ENCODE results near the gene ELMO1.

ELMO1 gene

DNA sequence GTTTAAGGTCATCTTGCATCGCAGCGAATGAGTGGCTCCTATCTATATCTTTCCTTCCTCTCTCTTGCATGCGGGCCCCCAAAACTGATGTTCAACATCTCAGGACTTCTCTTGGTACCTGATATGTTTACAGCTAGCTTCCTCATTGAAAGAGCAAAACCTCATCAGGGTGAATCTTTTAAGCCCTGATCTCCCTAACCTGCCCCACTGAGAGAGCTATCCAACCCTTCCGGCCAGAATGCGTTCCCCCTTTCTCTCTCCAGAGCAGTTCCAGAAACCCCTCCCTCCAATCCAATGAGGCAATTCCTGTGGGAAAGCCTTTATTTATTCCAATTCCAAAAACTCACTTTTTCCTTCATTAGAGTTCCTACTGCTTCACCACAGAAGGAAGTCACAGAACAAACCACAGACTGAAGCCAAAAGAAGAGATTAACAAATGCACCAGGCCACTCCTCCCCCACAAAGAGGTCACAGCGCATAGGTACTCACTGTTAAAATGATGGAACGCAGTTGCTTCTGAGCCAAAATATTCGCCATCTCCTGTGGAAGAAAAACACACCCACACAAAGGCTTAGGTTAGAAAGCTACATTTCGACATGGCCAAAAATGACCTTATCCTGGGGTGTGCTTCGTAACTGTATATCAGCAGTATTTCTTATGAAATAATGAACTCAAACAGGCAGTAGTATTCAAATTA is 232.4 kb downstream of the ELMO1 start:
- DNase-seq (ENCODE audit: low spot score): no peak

DNA sequence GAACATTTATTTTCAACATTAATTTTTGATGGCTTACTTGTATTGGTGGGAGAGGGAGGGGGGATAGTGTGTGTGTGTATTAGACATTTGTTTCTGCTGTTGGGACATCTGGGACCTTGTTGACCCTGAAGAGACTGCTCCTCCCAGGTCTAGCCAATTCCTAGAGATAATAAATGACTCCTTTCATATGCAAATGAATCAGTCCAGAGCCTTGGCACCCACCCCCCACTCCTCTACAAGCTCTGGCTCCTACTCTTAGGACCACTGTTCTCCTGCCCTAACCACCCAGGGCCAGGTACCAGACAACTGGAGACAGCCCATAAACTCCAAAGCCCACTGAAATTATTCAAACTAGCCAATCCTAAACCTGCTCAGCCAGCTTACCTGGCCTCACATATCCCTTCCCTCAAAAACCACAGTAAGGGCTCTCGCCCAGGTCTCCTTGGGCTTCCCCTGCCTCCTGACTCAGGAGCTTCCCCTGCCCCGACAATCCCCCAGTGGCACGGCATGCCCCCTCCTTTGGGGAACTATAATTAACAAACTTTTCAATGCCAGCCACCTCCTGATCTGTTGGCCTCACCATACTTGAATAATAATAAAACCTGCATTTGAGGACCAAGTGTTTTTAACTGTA is 233.3 kb downstream of the ELMO1 start:
- DNase-seq (ENCODE audit: low spot score): no peak

DNA sequence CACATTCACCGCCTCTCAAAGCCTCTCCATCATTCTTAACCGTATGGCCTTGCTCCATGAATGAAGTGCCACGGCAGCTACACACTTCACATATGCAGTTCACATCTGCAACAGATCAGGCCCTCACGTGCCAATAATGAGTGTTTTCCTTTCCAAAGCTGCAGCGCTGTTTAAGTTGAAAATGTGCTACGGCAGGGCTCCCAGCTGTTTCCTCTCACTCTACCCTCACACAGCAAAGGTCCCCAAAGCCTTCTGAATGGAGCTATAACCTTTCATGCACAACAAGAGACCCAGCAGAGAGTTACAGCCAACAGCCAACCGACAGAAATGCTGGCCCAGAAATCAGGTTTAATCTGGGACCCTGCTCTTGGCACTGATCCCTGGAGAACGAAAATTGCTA is 236.1 kb downstream of the ELMO1 start:
- no peak for DNase-seq (ENCODE audit: low spot score)

DNA sequence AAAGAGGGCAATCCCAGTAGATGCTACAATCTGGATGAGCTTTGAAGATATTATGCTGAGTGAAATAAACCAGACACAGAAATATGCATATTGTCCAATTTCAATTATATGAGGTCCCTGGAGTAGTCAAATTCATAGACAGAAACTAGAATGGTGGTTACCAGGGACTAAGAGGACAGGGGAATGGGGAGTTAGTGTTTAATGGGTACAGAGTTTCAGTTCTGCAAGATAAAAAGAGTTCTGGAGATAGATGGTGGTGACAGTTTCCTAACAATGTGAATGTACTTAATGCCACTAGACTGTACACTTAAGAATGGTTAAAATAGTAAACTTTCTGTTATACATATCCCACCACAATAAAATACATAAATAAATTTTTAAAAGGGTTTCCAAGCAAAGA is 236.6 kb downstream of the ELMO1 start:
- DNase-seq (ENCODE audit: low spot score): no peak

DNA sequence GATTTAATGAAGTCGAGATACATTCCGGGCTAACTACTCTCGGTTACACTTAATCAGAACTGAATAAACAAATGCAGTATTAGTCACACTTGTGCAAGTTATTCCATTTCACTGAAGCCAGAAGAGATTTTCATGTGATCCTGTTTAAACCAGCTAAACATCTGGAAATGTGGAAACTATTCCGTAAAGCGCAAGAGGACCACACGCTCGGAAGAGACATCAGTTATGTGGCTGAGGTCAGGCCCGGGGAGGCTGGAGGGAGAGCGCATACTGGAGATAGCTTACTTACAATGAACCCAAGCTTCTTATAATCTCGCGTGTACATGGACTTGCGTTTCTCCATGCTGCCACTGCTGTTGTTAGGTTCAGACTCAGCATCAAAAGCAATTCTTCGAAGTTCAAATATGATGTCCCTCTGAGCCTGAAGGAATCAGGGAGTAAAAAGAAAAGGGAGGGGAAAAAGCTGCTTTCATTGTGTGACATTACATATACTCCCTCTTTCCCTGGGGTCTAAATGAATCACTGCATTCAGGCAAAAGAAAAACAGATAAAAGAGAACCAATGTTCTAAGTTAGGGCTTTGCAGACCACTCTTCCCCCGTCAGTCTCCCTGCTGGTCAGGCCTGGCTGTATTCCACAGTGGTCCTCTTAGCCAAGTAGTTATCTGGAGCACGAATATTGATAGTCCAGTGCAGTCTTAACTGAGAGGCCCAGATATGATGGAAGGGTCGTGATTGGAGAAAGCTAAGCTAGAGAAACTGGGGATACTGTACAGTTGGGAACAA is 237.4 kb downstream of the ELMO1 start:
- no peak for DNase-seq (ENCODE audit: low spot score)

DNA sequence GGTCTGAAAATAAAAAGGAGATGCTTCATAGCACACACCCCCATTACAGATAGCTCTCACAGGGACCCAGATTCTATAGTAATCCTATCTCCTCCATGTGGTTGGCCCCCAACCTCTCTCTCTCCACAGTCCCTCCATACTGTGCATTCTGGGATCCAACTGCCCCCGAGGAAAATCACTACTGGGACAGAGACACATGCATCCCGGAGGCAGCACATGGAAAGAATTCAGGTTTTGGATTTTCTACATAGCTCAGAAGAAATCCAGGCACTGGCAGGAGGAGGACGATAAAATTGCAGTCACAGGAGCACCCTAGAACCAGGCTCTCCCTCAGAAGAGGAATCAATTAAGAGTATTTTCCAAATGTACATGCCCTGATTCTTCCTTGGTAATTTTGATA is 239.5 kb downstream of the ELMO1 start:
- no peak for DNase-seq (ENCODE audit: low spot score)

DNA sequence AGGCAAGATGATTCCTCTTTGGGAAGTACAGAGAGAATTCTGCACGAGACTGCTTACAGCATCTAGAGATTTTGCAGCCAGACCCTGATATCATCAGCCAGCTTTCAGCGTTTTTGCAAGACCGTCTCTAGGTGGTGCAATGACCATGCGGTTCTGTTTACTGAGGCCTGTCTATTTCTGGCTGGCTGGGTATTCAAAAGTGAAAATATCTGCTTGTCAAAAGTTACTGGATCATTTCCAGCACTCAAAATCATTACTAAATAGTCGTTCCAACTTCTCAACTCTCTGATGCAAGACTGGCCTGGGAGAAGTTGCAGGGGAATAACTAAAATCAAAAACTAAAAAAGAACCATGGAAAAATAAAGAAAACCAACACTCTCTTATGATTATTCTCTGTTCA is 240.1 kb downstream of the ELMO1 start:
- DNase-seq (ENCODE audit: low spot score): peak; percentile 31

DNA sequence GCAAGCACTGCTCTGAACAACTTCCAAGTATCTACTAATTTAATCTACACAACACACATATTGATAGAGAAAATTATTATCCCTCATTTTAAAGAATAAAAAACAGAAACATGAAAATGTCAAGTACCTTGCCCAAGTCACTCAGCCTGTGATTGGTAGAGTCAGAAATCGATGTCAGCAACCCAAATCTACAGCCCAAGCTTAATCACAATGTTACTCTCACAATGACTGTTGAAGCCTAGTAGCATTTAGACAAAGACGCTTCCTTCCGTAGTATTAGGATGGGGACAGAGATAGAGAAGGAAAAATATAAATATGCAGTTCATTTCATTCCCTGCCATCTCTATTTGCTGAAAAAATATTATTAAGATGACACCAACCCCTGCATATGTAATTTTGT is 242.5 kb downstream of the ELMO1 start:
- no peak for DNase-seq (ENCODE audit: low spot score)

DNA sequence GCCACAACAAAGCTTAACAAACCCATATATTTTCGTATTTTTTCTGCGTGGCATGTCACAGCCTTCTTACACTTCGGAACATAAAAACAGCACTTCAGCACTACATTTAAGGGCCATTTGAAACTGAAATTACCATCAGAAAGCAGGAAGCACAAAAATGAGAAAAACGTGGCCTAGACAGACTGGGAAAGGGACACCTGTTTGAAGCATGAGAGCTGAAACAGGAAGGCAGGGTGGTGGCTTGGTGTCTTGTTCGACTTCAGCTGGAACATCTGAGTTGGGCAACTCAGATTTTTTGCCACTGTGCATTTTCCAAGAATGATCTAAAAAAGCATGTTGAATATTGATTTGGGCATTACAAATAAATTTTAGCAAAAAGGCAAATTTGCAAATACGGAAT is 243.2 kb downstream of the ELMO1 start:
- DNase-seq (ENCODE audit: low spot score): no peak

DNA sequence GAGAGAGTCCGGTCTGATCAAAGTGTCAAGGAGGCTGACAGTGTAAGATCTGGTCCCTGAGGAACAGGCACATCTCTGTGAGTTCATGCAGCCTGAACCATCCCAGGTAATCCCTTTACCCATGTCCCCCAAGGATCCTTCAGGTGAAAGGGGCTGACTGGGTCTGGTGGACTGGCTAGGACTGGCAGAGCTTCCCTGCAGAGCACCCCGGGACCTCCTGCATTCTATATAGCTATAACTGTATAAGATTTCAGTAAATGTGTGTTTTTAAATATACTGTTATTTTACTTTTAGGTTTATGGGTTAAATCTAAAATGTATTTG is 246.8 kb downstream of the ELMO1 start:
- no peak for DNase-seq (ENCODE audit: low spot score)

DNA sequence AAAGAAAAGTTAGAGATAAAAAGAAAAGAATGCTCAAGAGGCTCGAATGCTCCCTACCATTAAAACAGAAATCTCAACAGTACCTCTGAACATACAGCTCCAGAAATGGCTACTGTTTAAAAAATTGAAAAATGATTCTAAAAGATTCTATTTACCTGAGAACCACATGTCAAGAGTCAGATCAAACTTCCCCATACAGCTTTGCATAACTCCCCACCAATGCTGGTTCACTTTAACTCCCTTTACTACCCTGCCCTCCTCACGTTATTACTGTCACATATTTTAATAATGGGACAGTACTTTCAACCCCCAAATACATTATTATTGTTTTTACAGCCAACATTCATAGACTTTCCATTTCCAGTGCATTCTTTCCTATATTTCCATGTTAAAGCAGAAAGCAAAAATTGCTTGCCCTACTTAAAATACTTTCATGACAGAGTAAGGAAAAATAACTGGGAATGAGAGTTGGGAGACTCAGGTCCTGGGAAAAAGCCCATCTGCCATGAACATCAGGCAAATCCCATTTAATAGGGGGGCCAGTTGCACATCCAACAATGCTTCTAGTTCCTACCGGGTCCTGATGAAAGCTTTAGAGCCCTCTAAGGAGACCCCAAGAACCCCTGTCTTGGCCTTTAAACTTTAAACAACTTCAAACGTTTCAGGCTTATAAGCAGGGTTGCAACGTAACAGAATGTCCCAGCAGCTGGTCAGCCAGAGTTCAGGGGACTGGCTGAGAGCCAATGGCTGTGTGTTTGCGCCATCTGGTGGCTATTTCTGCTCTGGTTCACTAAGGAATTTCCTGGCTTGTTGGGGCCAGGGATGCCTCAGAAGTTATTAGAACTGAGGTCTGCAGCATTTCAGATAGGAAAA is 247.4 kb downstream of the ELMO1 start:
- peak; percentile 84 for DNase-seq (ENCODE audit: low spot score)

DNA sequence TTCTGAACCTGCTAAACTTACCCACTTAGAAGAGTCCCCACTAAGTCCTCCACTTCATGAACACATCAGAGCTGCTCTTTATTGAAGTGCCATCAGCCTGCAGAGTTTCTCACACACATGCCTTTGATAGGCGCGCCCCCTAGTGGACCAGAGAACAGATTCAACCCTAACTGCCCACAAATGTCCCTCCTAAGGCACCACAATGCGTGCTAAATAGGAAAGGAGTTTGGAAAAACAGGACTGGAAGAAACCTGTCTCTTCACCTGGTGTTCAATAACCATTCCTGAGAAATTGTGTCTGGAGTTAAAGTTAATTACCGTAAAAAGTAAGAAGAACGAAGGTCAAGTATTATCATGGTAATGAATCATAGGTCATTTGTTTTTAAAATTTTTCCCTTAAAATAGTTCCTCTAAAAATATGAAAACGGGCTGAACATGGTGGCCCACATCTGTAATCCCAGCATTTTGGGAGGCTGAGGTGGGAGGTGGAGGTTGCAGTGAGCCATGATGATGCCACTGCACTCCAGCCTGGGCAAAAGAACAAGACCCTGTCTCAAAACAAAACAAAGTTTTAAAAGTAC is 249.7 kb downstream of the ELMO1 start:
- DNase-seq (ENCODE audit: low spot score): peak; percentile 76

DNA sequence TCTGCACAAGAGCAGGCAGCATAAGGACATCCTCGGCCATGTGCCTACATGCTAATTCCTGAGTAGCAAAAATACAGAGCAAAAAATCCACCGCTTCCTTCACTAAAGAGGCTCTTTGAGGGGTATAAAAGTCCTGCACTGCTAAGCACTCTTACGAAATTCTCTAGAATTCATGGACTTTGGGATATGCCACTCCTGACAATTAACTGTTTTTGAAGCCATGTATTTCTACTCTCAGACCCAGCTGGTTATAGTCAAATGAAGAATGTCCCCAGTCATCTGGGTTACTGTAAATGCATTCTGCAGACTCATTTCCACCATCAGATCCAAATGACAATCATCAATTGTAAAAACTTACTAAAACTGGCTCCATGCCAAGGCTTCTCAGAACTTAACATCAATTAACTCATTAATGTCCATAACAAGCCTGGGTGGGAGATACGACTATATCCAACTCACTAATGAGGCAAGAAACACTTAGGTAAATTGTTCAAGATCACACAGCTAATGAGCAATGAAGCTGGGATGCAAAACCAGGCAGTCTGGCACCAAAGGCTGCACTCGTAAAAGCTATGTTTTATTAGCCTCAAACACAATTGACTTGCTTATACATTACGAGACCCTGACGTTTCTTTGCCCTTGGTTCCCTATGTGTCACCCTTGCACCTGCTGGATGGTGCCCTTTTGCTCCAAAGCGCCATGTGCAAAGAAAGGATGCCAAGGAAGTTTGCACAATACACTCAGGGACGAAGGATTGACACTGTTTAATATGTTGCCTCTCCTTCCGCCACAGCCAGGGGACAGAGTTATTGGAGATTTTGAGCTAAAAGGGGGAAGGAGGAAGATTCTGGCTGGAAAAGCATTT is 250.4 kb downstream of the ELMO1 start:
- no peak for DNase-seq (ENCODE audit: low spot score)

DNA sequence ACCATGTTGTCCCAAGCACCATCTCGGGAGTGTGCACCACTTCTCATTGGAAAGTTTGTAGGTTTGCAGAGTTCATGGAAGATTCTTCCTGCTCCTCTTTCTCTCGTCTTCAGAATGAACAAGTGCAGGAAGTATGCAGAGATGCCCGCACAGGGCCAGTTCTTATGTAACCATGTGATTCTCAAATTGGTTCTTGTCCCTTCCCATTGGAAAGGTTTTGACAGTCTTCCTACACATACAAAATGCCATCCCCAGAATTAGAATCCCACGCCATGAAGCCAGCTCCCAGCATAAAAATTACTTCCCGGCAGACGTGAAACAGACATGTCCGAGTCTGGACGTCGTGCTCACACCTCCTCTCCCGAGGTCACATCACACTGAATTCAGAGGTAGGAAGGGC is 251.6 kb downstream of the ELMO1 start:
- DNase-seq (ENCODE audit: low spot score): no peak

DNA sequence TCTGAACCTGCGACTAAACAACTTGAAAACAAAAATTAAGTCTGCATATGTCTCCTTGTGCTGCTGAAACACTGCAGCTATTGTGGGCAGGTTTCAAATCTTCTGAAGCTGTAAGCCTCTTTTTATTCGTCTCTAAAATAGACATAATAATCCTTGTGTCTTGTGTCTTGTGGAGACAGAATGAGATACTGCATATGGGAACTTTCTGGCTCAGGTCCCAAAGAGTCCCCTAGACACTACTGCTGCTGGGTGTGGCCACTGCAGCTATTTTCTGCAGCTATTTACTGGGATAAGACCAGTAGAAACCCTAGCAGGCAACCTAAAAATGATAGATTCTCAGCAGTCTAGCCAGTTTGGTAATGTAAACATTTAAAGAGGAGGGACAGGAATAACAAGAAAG is 252.0 kb downstream of the ELMO1 start:
- no peak for DNase-seq (ENCODE audit: low spot score)

DNA sequence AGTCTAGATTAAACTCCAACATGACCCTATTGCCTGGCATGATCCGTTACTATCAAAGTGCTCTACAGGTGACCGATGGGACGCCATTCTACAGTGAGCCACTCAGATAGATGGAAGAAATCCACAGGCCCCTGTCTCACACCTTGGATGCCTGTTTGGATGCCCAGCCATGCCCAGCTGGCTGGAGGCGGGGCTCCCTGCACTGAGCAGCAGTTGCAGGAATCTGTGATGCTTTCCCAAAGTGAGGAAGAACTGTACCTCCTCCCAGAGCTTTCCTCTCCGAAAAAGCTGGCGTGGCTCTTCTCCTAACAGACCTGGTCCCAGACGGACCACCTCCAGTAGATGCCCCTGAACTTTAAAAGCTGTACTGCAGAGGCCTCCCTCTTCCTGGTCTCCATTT is 253.3 kb downstream of the ELMO1 start:
- DNase-seq (ENCODE audit: low spot score): no peak

DNA sequence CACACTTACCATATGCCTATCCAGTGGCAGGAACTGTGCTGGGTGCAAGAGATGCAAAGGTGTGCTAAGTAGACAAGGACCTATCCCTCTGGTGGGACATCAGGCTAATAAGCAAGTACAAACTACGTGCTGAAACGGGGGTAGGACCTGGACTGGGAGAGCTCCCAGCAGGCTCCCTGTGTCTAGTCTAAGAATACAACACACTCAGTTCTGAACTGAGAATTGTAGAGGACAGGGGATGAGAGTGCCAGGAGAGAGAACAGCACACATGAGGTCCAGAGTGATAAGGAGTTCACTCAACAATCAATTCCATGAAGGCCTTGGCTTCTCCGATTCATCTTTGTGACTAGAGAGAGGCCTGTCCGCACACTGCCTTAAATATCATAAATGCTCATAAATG is 253.7 kb downstream of the ELMO1 start:
- DNase-seq (ENCODE audit: low spot score): no peak

DNA sequence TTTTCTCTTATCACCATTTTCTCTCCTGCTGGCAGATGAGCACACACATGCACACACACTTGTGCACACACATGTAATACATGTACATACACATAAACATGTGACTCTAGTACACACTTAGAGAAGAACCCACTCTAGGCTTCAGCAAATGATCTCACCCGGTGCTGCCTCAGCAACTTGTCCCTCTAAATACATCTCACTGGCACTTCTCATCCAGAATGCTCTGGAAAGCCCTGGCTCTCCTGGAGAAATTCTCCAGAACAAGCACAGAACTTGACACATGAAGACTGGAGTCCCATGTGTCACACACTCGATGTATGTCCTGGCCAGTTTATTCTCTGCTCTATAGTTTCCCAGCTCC is 254.9 kb downstream of the ELMO1 start:
- no peak for DNase-seq (ENCODE audit: low spot score)

DNA sequence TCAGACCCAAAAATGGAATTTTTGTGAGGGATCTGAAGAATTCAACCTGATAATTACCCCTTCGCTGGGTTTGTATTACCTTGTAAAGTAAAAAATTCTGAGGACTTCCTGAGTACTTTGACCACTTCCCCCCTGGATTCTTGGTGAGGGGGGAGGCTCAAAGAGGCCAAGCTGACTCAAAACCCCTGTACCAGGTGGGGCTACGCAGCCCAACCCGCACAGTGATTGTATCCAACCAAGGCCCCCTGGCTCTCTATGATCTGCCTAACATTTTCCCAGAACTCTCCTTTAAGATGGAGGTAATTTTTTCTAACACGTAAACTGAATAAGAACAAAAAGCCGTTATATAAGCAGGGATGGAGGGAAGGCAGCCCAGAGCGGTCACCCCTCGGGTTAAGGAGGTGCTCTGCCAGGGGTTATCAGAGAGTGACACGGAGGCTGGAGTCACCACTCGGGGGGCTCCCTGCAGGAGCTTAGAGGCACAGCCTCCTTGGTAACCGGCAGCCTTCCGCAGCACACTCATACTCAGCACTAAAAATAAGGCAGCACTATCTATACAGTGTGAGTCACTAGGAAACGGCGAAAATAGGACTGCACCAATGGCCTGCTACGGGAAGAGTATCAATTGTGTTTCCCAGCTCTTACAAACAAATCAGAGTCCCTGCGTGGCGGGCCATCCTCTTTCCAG is 255.4 kb downstream of the ELMO1 start:
- no peak for DNase-seq (ENCODE audit: low spot score)

DNA sequence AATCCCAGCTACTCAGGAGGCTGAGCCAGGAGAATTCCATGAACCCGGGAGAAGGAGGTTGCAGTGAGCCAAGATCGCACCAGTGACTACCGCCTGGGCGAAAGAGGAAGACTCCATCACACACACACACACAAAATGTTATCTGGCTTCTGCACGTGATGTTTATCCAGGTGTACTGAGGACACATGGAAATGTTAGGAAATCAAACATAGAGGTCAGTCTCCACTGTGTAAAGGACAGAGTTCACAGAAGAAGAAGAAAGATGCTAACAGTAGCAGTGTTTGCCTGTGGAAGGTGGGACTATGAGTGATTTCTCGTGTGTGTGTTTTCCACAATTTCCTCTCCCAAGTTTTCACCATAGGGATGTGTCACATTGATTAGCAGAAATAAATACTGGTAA is 256.9 kb downstream of the ELMO1 start:
- no peak for DNase-seq (ENCODE audit: low spot score)

DNA sequence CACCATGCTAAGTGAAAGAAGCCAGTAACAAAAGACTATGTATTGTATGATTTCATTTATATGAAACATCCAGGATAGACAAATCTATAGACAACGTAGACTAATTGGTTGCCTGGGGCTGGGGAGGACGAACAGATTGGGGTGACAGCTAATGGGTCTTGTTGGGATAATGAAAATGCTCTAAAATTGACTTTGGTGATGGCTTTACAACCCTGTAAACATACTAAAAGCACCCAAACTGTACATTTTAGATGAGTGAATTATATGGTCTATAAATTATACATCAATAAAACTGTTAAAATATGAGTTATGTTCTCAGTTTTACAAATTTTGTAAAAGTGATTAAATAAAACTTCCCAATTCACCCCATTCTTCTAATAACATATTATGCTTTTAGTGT is 261.5 kb downstream of the ELMO1 start:
- DNase-seq (ENCODE audit: low spot score): no peak

All from iPS-NIHi11 (cell line).